Fibroblast of lung (primary cell): ENCODE measurements around the gene BMPR1B.

Source experiments
- EZH2 ChIP-seq: IDR thresholded peaks from 2 replicates; pipeline ENCODE4 v1.5.1; 2012; ENCODE audit warnings: low read length, control low read depth, mild to moderate bottlenecking; ENCODE audit errors: missing control alignments
- TF ChIP-seq, protein P1 (sequence below), 2 donors: IDR thresholded peaks in 1 of 2; conservative IDR thresholded peaks in 1 of 2; 1 replicate in 1 of 2; 2 replicates in 1 of 2; pipeline ENCODE4 v1.5.1; 2011 to 2012; ENCODE audit warnings: low read length in 2 of 2, control low read depth in 1 of 2, inconsistent platforms in 1 of 2, low read depth in 1 of 2, mild to moderate bottlenecking in 1 of 2

DNA sequence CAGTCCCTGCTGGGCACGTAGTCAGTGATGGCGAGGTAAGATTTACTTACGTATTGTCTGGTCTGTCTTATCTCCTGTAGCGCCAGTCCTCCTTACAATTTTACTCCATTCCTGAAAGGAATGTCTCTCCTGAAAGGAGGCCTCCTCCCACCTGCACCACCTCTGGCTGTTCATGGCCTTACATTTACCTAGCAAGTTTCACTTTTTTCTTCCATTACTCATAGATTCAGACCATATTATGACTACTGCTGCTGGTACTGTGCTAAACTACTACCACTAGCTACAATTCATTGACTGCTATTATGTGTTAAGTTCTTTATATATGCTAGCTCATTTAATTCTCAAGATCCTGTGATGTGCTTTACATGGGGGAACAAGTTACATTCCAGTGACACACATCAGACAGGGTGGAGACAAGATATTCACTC is 189.9 kb downstream of the BMPR1B start:
- TF ChIP-seq, protein P1, sequence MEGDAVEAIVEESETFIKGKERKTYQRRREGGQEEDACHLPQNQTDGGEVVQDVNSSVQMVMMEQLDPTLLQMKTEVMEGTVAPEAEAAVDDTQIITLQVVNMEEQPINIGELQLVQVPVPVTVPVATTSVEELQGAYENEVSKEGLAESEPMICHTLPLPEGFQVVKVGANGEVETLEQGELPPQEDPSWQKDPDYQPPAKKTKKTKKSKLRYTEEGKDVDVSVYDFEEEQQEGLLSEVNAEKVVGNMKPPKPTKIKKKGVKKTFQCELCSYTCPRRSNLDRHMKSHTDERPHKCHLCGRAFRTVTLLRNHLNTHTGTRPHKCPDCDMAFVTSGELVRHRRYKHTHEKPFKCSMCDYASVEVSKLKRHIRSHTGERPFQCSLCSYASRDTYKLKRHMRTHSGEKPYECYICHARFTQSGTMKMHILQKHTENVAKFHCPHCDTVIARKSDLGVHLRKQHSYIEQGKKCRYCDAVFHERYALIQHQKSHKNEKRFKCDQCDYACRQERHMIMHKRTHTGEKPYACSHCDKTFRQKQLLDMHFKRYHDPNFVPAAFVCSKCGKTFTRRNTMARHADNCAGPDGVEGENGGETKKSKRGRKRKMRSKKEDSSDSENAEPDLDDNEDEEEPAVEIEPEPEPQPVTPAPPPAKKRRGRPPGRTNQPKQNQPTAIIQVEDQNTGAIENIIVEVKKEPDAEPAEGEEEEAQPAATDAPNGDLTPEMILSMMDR (conservative IDR thresholded peaks at IDR 0.05 in 1 of 2, IDR thresholded peaks at IDR 0.05 in 1 of 2; ENCODE audit: low read depth in 1 of 2, low read length in 2 of 2): no peak
- no peak for TF ChIP-seq EZH2
